Endothelial cell (in vitro differentiated cells): ENCODE results near the gene GLIPR1. TPM values are rescaled to one million over a fixed set of nuclear protein-coding genes. Genes with fewer than 3 reads are reported as not detected.

Experiments used
- DNase-seq: peaks from one replicate; pipeline ENCODE4 v3.0.0; 2021; ENCODE audit warnings: low spot score
- H3K27ac Mint-ChIP-seq: one replicate; pipeline ENCODE4 v1.8.0; 2021; ENCODE audit warnings: mixed read lengths, inconsistent platforms; ENCODE audit not compliant: unreplicated experiment
- H3K27me3 Mint-ChIP-seq: one replicate; pipeline ENCODE4 v1.8.0; 2021; ENCODE audit warnings: mild to moderate bottlenecking, moderate library complexity, mixed read lengths, inconsistent platforms; ENCODE audit not compliant: unreplicated experiment
- H3K36me3 Mint-ChIP-seq: one replicate; pipeline ENCODE4 v1.8.0; 2021; ENCODE audit warnings: mild to moderate bottlenecking, low read depth, mixed read lengths, inconsistent platforms; ENCODE audit not compliant: unreplicated experiment
- H3K4me1 Mint-ChIP-seq: one replicate; pipeline ENCODE4 v1.8.0; 2021; ENCODE audit warnings: mild to moderate bottlenecking, mixed read lengths, inconsistent platforms; ENCODE audit not compliant: unreplicated experiment
- H3K4me3 Mint-ChIP-seq: one replicate; pipeline ENCODE4 v1.8.0; 2021; ENCODE audit warnings: mild to moderate bottlenecking, mixed read lengths, inconsistent platforms; ENCODE audit not compliant: unreplicated experiment
- H3K9me3 Mint-ChIP-seq: one replicate; pipeline ENCODE4 v1.8.0; 2021; ENCODE audit warnings: mixed read lengths, inconsistent platforms; ENCODE audit not compliant: unreplicated experiment
- long read RNA-seq: library from polyadenylated mRNA; unstranded; transcript quantifications from one replicate; pipeline ENCODE4 v2.0.0, GENCODE V29; 2020; ENCODE audit not compliant: unreplicated experiment
- total RNA-seq: library from RNA; stranded (reverse); fragmentation: NEBNext Ultra II Directional; extraction: Animal tissue kit (Norgen Biotek cat#: 25700); gene quantifications from one replicate; pipeline ENCODE4 v1.2.1, GENCODE V29; 2021; ENCODE audit not compliant: unreplicated experiment
- TF ChIP-seq, protein P1 (sequence below): fragments of 200-600 bp; sonication (generic); IDR thresholded peaks from one replicate; pipeline ENCODE4 v1.5.0; 2021; ENCODE audit warnings: antibody characterized with exemption; ENCODE audit not compliant: unreplicated experiment

Gene GLIPR1
- 0.38 TPM for total RNA-seq
- long read RNA-seq: 0 reads

DNA sequence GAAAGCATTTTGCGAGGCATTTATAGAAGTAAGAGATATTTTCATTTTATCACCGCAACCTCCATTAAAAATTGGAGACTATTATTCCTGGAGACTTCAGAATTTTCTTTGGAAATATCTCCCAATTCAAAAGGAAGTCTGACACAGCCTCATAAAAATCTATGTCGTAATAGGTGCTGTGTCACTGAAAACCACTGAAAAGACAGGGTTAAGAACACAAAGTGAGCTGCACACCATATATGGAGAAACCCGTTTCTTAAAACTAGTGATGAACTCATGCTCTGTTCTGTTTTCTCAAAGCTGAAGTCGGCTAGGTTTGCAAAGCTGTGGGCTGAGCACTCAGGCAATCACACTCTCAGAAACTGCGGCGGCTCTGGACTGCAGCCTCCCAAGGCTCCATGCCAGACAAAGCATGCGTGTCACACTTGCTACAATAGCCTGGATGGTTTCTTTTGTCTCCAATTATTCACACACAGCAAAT, at the start of gene GLIPR1:
GLIPR1 (plus strand) TSS at position 287 of the 481 bp plus-strand sequence; CDS start at position 413, 126 bp downstream.
- Mint-ChIP-seq H3K27ac (no peak within 1 kb of the TSS), H3K4me1 (no peaks in the 10 kb centered on the region), H3K27me3 (peaks cover 1% of the 10 kb centered on the region), H3K36me3 (no peaks in the 10 kb centered on the region), H3K9me3 (no peaks in the 10 kb centered on the region), H3K4me3 (no peak within 1 kb of the TSS)
- no peak for DNase-seq
- TF ChIP-seq, protein P1, sequence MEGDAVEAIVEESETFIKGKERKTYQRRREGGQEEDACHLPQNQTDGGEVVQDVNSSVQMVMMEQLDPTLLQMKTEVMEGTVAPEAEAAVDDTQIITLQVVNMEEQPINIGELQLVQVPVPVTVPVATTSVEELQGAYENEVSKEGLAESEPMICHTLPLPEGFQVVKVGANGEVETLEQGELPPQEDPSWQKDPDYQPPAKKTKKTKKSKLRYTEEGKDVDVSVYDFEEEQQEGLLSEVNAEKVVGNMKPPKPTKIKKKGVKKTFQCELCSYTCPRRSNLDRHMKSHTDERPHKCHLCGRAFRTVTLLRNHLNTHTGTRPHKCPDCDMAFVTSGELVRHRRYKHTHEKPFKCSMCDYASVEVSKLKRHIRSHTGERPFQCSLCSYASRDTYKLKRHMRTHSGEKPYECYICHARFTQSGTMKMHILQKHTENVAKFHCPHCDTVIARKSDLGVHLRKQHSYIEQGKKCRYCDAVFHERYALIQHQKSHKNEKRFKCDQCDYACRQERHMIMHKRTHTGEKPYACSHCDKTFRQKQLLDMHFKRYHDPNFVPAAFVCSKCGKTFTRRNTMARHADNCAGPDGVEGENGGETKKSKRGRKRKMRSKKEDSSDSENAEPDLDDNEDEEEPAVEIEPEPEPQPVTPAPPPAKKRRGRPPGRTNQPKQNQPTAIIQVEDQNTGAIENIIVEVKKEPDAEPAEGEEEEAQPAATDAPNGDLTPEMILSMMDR: no peak

DNA sequence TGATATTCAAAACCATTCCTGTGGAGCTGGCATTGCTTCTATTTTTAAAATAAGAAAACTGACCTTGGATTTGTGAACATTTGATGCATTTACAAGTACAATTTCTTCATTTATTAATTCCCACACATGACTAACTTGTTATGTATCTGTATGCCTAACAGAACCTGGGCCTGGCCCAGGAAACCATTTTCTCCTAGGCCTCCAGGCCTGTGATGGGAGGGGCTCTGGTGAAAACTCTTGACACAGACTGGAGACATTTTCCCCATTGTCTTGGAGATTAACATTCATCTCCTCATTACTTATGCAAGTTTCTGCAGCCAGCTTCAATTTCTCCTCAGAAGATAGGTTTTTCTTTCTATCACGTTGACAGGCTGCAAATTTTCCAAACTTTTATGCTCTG, 47.6 kb upstream of the GLIPR1 start:
- Mint-ChIP-seq H3K4me3 (no peak overlapping the region), H3K36me3 (peaks cover 7% of the 10 kb centered on the region), H3K9me3 (peaks cover 15% of the 10 kb centered on the region), H3K27me3 (no peaks in the 10 kb centered on the region), H3K27ac (no peak overlapping the region), H3K4me1 (no peaks in the 10 kb centered on the region)
- DNase-seq: no peak
- TF ChIP-seq, protein P1: no peak

DNA sequence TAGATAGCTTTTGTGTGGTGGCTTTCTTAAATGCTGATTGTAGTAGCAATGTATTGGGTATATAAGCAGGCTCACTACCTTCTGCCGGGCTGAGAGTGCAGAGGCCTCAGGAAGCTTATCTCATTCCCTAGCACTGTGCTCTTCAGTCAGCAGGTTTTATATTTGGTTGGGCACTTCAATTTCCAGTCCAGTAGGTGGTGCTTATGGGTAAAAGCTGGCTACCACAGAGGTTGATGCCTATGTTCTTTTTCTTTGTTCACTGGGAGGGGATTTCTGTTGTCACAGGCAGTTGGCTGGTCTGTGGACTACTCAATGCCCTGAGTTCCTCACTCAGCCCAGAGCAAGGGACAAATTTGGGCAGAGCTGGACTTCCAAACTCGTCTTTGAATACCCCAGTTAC, 43.0 kb upstream of the GLIPR1 start:
- no peak overlapping the region for H3K27ac Mint-ChIP-seq
- peaks cover 4% of the 10 kb centered on the region for H3K36me3 Mint-ChIP-seq
- H3K27me3 Mint-ChIP-seq: no peaks in the 10 kb centered on the region
- no peak overlapping the region for H3K4me3 Mint-ChIP-seq
- TF ChIP-seq, protein P1: no peak
- H3K4me1 Mint-ChIP-seq: no peaks in the 10 kb centered on the region
- DNase-seq: no peak
- no peaks in the 10 kb centered on the region for H3K9me3 Mint-ChIP-seq

DNA sequence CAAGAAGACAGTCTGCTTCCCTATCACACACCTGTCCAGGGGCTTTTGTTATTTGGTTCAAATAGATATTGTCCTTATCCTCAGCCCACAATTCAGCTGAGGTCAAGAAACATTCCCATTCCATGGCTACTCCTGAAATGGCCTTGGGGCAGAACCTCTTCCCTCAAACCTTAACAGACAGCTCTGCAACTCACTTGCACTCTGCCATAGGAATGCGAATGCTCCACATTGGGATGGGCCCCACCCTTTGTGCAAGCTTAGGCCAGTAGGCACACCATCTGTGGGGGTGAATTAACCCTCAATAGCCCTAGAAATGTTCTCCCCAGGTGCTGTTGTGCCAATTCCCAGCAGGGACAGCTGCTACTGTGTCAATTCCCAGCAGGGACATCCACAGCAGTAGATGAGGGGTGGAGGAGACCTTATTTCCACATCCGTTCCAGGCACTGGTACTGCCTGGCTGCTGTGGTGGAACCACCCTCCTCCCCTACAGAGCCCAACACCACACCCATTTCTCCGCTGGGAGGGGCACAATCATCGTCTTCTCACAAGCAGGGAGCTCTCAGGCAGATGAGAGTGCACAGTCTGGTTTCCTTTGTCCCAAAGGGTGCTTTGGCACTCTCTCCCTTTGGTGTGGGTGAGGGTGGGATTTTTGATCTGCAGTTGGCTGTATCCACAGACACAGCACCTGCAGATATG, 42.3 kb upstream of the GLIPR1 start:
- no peaks in the 10 kb centered on the region for H3K27me3 Mint-ChIP-seq
- TF ChIP-seq, protein P1: no peak
- no peaks in the 10 kb centered on the region for H3K4me1 Mint-ChIP-seq
- no peak overlapping the region for H3K27ac Mint-ChIP-seq
- no peak overlapping the region for H3K4me3 Mint-ChIP-seq
- H3K9me3 Mint-ChIP-seq: no peaks in the 10 kb centered on the region
- peaks cover 4% of the 10 kb centered on the region for H3K36me3 Mint-ChIP-seq
- DNase-seq: no peak

DNA sequence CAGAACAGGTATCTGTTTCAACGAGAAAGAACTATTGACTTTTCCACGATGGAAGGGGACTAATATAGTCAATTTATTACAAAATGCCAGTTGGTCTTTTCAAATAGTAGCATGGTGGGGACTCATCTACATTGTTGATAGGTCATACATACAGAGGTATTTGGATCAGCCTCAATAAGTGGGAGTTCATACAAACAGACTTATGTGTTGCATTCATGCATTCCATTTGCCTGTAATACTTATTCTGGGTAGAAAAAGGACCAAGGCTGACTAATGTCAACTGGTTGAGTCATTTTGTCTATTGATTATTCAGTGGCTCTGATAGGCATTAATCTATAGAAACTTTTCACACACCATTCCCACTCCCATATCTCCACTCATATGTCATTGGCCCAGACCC, 41.5 kb upstream of the GLIPR1 start:
- Mint-ChIP-seq H3K27me3 (no peaks in the 10 kb centered on the region), H3K27ac (no peak overlapping the region), H3K36me3 (peaks cover 4% of the 10 kb centered on the region), H3K9me3 (no peaks in the 10 kb centered on the region), H3K4me1 (no peaks in the 10 kb centered on the region), H3K4me3 (no peak overlapping the region)
- TF ChIP-seq, protein P1: no peak
- DNase-seq: no peak
